Thyroid gland (tissue), 4 donors: Measurements from ENCODE around the gene SIDT1.

Experiments
- POLR2A ChIP-seq, 2 donors: fragments of 450-650 bp; IDR thresholded peaks; one replicate each; pipeline ENCODE4 v1.6.1; 2017; ENCODE audit warnings: antibody characterized with exemption in 2 of 2, mild to moderate bottlenecking in 2 of 2, moderate library complexity in 1 of 2
- TF ChIP-seq, protein P1 (sequence below), 6 experiments: fragments of 200-600 bp in 3 of 6; fragments of 450-650 bp in 3 of 6; sonication (generic) in 3 of 6; IDR thresholded peaks; one replicate each; pipeline ENCODE4 v1.5.1; 2016 to 2019; ENCODE audit warnings: antibody characterized with exemption in 6 of 6, mild to moderate bottlenecking in 2 of 6, inconsistent platforms in 1 of 6, moderate library complexity in 1 of 6

DNA sequence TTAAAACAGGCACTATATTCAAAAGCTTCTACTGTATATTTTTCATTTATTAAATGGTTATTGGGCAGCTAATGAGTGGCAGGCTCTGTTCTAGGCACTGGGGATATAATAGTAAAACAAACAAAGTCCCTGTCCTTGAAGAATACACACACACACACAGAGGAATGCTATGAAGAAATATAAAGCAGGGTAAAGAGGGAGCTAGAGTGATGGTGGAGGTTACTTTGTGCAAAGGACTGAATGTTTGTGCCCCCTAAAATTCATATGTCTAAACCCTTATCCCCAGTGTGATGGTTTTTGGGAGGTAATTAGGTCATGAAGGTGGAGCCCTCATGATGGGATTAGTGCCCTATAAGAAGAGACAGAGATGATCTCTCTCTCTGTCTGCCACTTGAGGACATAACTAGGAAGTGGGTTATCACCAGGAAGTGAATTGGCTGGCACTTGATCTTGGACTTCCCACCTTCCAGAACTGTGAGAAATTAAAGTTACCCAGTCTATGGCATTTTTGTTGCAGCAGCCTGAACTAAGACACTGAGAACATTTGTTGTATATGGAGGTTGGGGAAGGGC lies 132.3 kb downstream of the SIDT1 start:
- TF ChIP-seq, protein P1, sequence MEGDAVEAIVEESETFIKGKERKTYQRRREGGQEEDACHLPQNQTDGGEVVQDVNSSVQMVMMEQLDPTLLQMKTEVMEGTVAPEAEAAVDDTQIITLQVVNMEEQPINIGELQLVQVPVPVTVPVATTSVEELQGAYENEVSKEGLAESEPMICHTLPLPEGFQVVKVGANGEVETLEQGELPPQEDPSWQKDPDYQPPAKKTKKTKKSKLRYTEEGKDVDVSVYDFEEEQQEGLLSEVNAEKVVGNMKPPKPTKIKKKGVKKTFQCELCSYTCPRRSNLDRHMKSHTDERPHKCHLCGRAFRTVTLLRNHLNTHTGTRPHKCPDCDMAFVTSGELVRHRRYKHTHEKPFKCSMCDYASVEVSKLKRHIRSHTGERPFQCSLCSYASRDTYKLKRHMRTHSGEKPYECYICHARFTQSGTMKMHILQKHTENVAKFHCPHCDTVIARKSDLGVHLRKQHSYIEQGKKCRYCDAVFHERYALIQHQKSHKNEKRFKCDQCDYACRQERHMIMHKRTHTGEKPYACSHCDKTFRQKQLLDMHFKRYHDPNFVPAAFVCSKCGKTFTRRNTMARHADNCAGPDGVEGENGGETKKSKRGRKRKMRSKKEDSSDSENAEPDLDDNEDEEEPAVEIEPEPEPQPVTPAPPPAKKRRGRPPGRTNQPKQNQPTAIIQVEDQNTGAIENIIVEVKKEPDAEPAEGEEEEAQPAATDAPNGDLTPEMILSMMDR (IDR thresholded peaks at IDR 0.05) = no peak
- TF ChIP-seq POLR2A (IDR thresholded peaks at IDR 0.05) = no peak
